NB4 (cell line): ENCODE results near the gene EIPR1.

Source experiments
- CTCF ChIP-seq: IDR thresholded peaks from one replicate; pipeline ENCODE4 v1.5.1; 2012; ENCODE audit warnings: low read depth, low read length
- MAX ChIP-seq: IDR thresholded peaks from 2 replicates; pipeline ENCODE4 v1.6.1; 2011; ENCODE audit warnings: low read depth, low read length
- MYC ChIP-seq: IDR thresholded peaks from 2 replicates; pipeline ENCODE4 v1.6.1; 2011; ENCODE audit warnings: low read depth, low read length
- POLR2A ChIP-seq: IDR thresholded peaks from 2 replicates; pipeline ENCODE4 v1.6.1; 2011; ENCODE audit warnings: mild to moderate bottlenecking; ENCODE audit not compliant: insufficient read length; ENCODE audit errors: extremely low read depth

DNA sequence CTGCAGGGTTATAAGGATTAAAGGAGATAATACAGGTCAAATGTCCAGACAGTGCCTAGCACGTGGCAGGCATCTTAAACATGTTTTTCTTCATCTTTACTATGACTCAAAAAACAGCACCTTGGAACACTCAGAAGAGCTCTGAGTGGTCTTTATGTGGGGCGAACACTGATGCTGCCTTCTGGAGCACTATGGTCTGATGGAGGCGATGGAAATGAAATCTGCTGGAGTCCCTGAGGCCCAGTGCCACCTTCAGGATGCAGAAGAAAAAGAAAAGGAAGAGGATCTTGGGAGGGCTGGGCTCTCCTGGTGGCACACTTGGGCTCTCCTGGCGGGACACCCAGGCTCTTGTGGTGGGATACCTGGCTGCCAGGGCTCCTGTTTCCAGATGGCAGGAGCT lies 171.8 kb downstream of the EIPR1 start:
- TF ChIP-seq CTCF, result no peak
- no peak for TF ChIP-seq POLR2A
- no peak for TF ChIP-seq MYC
- no peak for TF ChIP-seq MAX
